GM21515 (cell line): ENCODE data around the gene COL25A1.
"Not testable (repeated sequence)": the region's sequence is repeated elsewhere in the genome, so short reads cannot be mapped to it uniquely, and the experiment has no call there.

Source experiments
- ATAC-seq: cut with Tn5 transposase; IDR thresholded peaks from one replicate; pipeline ENCODE4 v1.9.1; 2021; ENCODE audit not compliant: unreplicated experiment

The COL25A1 gene

GRCh38 chr4:109174224-109174953, 128.1 kb downstream of the COL25A1 start:
- no peak for ATAC-seq

- ATAC-seq: no peak
These were observed 130.2 kb downstream of the COL25A1 start for GRCh38 chr4:109172301-109172700.

- no peak for ATAC-seq
These were observed 131.4 kb downstream of the COL25A1 start for GRCh38 chr4:109171070-109171469.

GRCh38 chr4:109169170-109169569, 133.3 kb downstream of the COL25A1 start:
- ATAC-seq: no peak

DNA sequence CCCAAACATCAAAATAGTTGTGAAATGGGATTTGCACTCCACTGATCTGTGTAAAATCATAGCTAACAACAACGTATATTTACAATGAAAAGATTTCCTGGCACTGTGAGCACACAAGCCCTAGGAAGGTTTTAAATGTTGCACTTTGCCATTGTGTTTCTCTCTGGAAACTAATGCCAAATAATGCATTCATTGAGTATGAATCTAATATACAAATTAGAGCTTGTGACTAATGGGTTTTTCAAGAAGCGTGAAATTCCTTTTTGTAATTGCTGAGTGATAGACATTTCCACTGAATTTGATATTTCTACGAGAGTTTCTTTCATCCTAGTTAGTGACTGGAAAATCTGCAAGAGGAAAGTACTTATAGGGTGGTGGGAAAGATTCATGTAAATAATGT, 135.9 kb downstream of the COL25A1 start:
- ATAC-seq: no peak

GRCh38 chr4:109166126-109166525, 136.3 kb downstream of the COL25A1 start:
- ATAC-seq: no peak

DNA sequence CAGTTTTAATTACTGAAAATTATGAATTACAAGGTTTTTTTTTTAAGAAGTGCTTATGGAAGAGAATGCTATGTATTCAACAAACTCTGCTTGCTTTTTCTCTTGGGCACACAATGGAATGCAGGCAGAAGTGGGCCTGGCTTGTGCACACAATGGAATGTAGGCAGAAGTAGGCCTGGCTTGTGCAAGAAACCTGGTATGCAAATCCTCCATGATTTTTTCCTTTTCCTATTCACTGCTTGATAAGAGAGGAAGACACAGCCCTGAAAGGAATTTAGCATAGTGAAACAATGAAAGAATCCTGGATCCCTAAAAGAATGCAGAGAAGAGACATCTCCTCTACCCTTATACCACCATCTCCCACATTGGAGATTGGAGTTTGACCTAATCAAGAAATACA, 138.4 kb downstream of the COL25A1 start:
- ATAC-seq: no peak

- ATAC-seq: no peak
These were observed 139.0 kb downstream of the COL25A1 start for GRCh38 chr4:109163493-109163892.

DNA sequence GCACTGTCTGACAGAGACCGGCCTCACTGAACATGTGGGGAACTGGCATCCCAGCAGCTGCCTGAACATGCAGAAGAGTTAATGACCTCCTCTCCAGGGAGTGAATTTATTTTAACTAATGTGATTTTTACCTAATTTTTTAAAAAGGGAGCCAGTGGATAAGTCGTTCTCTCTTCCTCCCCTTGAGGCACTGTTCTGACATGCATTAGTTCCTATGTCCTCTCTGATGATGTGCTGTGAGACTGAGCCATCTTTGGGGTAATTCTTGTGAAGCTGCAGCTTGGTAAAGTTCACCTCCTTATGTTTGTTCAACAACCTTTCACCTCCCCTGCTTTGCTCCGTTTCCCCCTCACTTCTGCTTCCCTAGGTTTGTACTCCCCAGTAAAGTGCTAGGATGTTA, 139.7 kb downstream of the COL25A1 start:
- no peak for ATAC-seq

GRCh38 chr4:109160494-109160893, 142.0 kb downstream of the COL25A1 start:
- ATAC-seq: no peak

GRCh38 chr4:109157696-109158095, 144.8 kb downstream of the COL25A1 start:
- no peak for ATAC-seq

GRCh38 chr4:109157205-109157604, 145.3 kb downstream of the COL25A1 start:
- ATAC-seq: no peak

DNA sequence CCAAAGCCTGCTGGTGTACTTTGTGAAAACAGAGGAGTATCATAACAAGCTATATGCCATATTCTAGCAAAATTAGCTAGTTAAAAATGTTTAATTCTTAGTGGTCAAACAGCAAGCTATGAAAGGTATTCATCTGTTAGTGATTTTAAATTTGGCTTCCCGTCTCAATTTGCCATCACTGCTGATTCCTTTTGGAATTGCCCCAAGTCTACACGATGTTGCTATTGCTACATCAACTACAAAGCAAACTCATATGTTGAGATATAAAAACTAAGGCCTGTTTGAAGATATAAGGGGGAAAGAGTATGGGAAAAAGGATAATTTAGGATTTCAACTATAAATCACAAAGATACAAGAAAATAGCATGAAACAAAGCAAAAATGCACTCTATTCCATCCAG, 146.1 kb downstream of the COL25A1 start:
- ATAC-seq: no peak

DNA sequence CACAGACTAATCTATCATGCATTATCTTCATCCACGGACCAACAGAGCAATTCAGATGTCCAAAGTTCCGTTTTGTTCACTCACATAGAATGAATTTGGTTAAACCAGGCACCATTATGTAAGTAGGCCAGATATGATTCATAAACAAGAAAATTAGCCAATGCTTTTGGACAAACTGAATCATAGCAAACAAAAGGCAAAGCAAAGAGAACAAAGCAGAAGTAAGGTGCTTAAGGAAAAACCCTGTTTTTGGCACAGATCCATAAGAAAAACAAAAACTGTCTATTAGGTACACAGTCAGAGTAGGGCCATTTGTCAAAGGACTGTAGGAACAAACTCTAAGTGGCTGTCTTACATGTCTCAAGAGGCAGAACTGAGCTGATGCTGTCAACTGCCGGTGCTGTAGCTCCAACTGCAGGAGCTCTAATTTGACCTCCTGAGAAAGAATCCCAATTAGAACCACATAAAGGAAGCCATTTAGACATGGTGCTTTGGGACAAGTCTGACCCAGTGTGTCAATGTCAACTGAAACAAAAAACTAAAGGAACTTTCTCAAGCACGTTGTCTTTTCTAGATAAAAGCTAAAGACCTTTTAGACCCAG, 146.7 kb downstream of the COL25A1 start:
- ATAC-seq: no peak

DNA sequence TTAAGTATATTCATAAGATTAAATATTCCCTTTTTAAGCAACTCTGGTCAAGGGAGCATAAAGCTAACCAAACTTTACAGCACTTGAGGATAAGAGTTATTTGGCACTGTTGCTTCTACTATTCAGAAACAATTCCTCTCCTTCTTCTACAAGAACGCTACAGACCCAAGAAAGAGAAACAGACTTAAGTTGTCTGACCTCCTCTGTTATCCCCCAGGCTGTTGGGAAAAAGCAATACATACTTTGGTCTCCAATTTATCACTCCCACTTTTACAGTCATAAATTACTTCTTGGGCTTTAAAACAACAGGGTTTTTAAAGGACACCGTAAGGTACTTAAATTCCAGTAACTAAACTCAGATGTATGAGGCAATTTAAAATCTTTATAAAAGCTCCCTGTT, 147.4 kb downstream of the COL25A1 start:
- ATAC-seq: no peak

DNA sequence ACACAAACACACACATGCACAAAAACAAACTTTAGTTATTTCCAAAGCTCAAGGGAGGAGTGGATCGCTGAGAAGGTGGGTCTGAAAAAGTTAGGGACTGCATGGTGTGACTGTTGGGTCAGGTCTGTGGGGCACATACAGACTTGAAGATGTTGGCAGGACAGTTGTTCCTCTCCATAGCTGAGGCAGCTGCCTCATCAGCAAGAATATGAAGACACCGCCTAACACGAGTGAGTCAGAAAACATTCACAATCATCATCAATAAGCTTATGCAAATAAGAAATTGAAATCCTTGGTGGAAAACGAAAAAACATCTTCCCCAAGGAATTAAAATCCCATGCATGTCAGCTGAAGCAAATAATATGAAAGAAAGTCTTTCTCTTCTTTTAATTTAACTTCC, 148.0 kb downstream of the COL25A1 start:
- ATAC-seq: no peak

- no peak for ATAC-seq
These were observed 152.6 kb downstream of the COL25A1 start for GRCh38 chr4:109149836-109150235.

DNA sequence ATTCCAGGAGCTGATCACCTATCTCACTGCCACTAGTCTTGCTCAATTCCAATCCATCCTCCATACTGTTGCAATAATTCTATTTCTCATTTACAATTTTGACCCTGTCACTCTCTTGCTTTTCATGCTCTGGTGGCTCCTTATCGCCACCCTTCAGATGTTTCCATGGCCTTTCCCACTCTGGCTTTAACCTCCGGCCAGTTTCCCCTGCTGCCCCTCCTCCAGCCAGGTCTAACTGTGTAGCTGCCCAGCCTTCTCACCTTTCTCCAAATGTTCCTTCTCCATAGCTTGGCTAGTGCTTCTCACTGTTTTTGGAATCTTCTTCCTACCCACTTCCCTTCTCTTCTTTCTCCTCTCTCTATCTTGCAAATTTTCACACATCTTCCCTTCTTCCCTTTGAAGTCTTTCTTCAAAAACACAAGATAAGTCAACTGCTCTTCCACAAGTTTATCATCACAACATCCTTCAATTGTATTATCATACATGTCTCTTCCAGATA, 153.8 kb downstream of the COL25A1 start:
- ATAC-seq: no peak

DNA sequence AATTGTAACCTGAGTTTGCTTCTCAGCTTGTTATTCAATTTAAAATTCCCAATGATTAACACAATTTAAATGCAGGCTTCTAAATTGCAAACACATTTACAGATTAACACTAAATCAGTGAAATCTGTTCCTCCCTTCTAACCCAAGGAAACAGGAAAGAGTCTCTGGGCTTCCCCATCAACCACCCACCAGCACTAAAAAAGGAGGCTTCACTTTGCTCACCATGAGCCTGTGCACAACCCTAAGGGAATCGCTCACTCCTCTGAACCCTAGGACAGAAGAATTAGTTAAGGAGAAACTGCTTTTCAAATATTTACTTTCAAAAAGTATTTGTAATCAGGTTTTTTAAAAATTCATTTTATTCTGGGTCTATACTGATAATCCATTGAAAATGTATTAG, 155.3 kb downstream of the COL25A1 start:
- no peak for ATAC-seq

- no peak for ATAC-seq
These were observed 156.0 kb downstream of the COL25A1 start for GRCh38 chr4:109146499-109146898.

GRCh38 chr4:109138125-109138524, 164.3 kb downstream of the COL25A1 start:
- not testable (repeated sequence) for ATAC-seq

GRCh38 chr4:109134921-109135320, 167.5 kb downstream of the COL25A1 start:
- no peak for ATAC-seq

DNA sequence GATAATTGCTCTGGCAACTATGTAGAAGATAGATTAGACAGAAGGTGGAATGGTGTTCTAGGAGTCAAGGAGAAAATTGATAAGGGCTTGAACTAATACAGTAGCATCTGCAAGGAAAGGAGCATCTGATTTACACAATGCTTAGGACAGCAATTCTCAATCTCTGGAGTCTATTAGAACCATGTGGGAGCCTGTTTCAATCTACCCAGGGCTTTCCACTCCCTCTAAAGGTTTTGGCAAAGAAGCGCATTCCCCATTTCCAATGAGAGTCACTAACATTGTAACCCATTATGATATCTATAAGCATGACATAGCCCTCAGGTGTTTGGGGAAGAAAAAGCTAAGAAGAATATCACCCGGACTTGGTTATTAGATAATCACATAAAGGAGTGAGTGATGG, 168.2 kb downstream of the COL25A1 start:
- no peak for ATAC-seq
